GM10248 (cell line): ENCODE data around the gene FBL.

Source experiments
- CTCF ChIA-PET: fragments of 300-600 bp; sonication (Branson Sonifier 250); formaldehyde crosslinking; extraction: SDS; loops from one replicate; lab custom pipeline; 2021; ENCODE audit warnings: antibody characterized with exemption; lab: Yijun Ruan, JAX
- POLR2A ChIA-PET: fragments of 350-650 bp; sonication (Branson Sonifier 250); formaldehyde crosslinking; extraction: SDS; loops from one replicate; lab custom pipeline; 2020; ENCODE audit warnings: antibody characterized with exemption; lab: Yijun Ruan, JAX
- DNase-seq: peaks from one replicate; pipeline ENCODE4 v3.0.0; 2012; ENCODE audit errors: extremely low spot score
- CTCF ChIP-seq: IDR thresholded peaks from 2 replicates; pipeline ENCODE4 v1.5.1; 2012; ENCODE audit warnings: mild to moderate bottlenecking, low read depth; ENCODE audit errors: extremely low read depth, missing control alignments, control extremely low read depth

FBL gene

GRCh38 chr19:39873385-39873784, 27.2 kb upstream of the FBL start:
- DNase-seq: no peak
- ChIA-PET CTCF (interaction anchor here (0.9 kb wide), 1 partner anchor 81 kb away, joined by 3 read pairs; no protein-coding TSS in a partner anchor), POLR2A (no interaction called here)
- no peak for TF ChIP-seq CTCF

GRCh38 chr19:39871886-39872866, 26.0 kb upstream of the FBL start:
- POLR2A ChIA-PET: no interaction called here
- CTCF ChIA-PET: interaction anchor here (0.9 kb wide), 1 partner anchor 79 kb away, joined by 3 read pairs; no protein-coding TSS in a partner anchor
- TF ChIP-seq CTCF: no peak
- no peak for DNase-seq

GRCh38 chr19:39871362-39871761, 25.2 kb upstream of the FBL start:
- no peak for DNase-seq
- ChIA-PET CTCF (no interaction called here), POLR2A (no interaction called here)
- TF ChIP-seq CTCF: no peak

- no peak for DNase-seq
- CTCF ChIA-PET: no interaction called here
- POLR2A ChIA-PET: no interaction called here
- TF ChIP-seq CTCF: no peak
These were observed 24.2 kb upstream of the FBL start for GRCh38 chr19:39870171-39870971.

- no peak for TF ChIP-seq CTCF
- DNase-seq: no peak
- POLR2A ChIA-PET: no interaction called here
- CTCF ChIA-PET: interaction anchor here (0.7 to 0.8 kb wide), 2 partner anchors 14 to 24 kb away, joined by 3 to 4 read pairs; no protein-coding TSS in a partner anchor
These were observed 21.8 kb upstream of the FBL start for GRCh38 chr19:39867952-39868351.

- POLR2A ChIA-PET: no interaction called here
- DNase-seq: no peak
- CTCF ChIA-PET: interaction anchor here (1.3 kb wide), 1 partner anchor 12 kb away, joined by 3 read pairs; no protein-coding TSS in a partner anchor
- TF ChIP-seq CTCF: no peak
These were observed 21.0 kb upstream of the FBL start for GRCh38 chr19:39867133-39867532.
